ENCODE data around the gene CDX2.

- TF ChIP-seq EZH2 (IDR thresholded peaks at IDR 0.05; ENCODE audit: borderline replicate concordance, insufficient read depth, low read length, poor library complexity, severe bottlenecking) = no peak
- TF ChIP-seq CTCF (IDR thresholded peaks at IDR 0.05; ENCODE audit: poor library complexity, severe bottlenecking) = no peak
- no peak for TF ChIP-seq POLR2AphosphoS5 (IDR thresholded peaks at IDR 0.05)
- TF ChIP-seq MXI1 (conservative IDR thresholded peaks at IDR 0.05; ENCODE audit: poor library complexity, severe bottlenecking) = no peak
- no peak for TF ChIP-seq REST (IDR thresholded peaks at IDR 0.05; ENCODE audit: borderline replicate concordance)
- no peak for TF ChIP-seq TAF1 (IDR thresholded peaks at IDR 0.05; ENCODE audit: low read depth)
- no peak for TF ChIP-seq RAD21 (conservative IDR thresholded peaks at IDR 0.05)
Observed at GRCh38 chr13:28002886-28003698, 34.0 kb upstream of the CDX2 start.

Measured in neural cell (in vitro differentiated cells).